Keratinocyte (primary cell): ENCODE data around the gene TRAF5. TPM values are rescaled to one million over a fixed set of nuclear protein-coding genes. Genes with fewer than 3 reads are reported as not detected.

Experiments
- DNase-seq: peaks from one replicate; pipeline ENCODE4 v3.0.0-alpha.2; 2011; ENCODE audit warnings: low read depth, missing footprints, low spot score
- FAIRE-seq: peaks from 2 replicates; lab custom pipeline; 2011; peaks lifted over from hg19 to GRCh38; lab: Jason Lieb, UNC
- H2AFZ ChIP-seq: 2 replicates; pipeline ENCODE4 v1.6.0; 2012; ENCODE audit warnings: low read length, control low read depth, inconsistent platforms; ENCODE audit not compliant: control insufficient read depth
- H3K27ac ChIP-seq: 2 replicates; pipeline ENCODE4 v1.5.1; 2011; ENCODE audit warnings: low read length; ENCODE audit not compliant: control insufficient read depth, insufficient read depth
- H3K27me3 ChIP-seq: 3 replicates; pipeline ENCODE4 v1.6.0; 2011; ENCODE audit warnings: low read length; ENCODE audit not compliant: control insufficient read depth, insufficient read depth; ENCODE audit errors: extremely low read depth
- H3K36me3 ChIP-seq, 2 experiments: 2 replicates in 1 of 2; 3 replicates in 1 of 2; pipeline ENCODE4 v1.5.1; 2011; ENCODE audit warnings: low read length in 2 of 2, mild to moderate bottlenecking in 1 of 2; ENCODE audit not compliant: control insufficient read depth in 2 of 2, insufficient read depth in 2 of 2; ENCODE audit errors: extremely low read depth in 1 of 2
- H3K4me1 ChIP-seq: 3 replicates; pipeline ENCODE4 v1.5.1; 2011; ENCODE audit warnings: low read length; ENCODE audit not compliant: control insufficient read depth, insufficient read depth; ENCODE audit errors: extremely low read depth
- H3K4me2 ChIP-seq: 3 replicates; pipeline ENCODE4 v1.6.0; 2011; ENCODE audit warnings: low read depth, low read length; ENCODE audit not compliant: control insufficient read depth, insufficient read depth; ENCODE audit errors: extremely low read depth
- H3K4me3 ChIP-seq, 3 experiments: fragments of 200-600 bp in 1 of 3; sonication (generic) in 1 of 3; 2 replicates in 2 of 3; 3 replicates in 1 of 3; pipeline ENCODE4 v1.5.1; 2011 to 2016; ENCODE audit warnings: low read length in 3 of 3, mild to moderate bottlenecking in 3 of 3, control low read depth in 2 of 3, inconsistent platforms in 1 of 3, low read depth in 1 of 3, mixed read lengths in 1 of 3, mixed run types in 1 of 3, moderate library complexity in 1 of 3; ENCODE audit not compliant: control insufficient read depth in 2 of 3, insufficient read depth in 2 of 3; ENCODE audit errors: extremely low read depth in 1 of 3
- H3K79me2 ChIP-seq: 2 replicates; pipeline ENCODE4 v1.6.0; 2012; ENCODE audit warnings: low read length; ENCODE audit not compliant: control insufficient read depth, insufficient read depth
- H3K9ac ChIP-seq: 3 replicates; pipeline ENCODE4 v1.6.0; 2011; ENCODE audit warnings: low read length; ENCODE audit not compliant: control insufficient read depth, insufficient read depth; ENCODE audit errors: extremely low read depth
- H3K9me1 ChIP-seq: 3 replicates; pipeline ENCODE4 v1.6.0; 2011; ENCODE audit warnings: low read length; ENCODE audit not compliant: control insufficient read depth, insufficient read depth; ENCODE audit errors: extremely low read depth
- H3K9me3 ChIP-seq: 2 replicates; pipeline ENCODE4 v1.5.1; 2012; ENCODE audit warnings: low read depth, low read length; ENCODE audit not compliant: control insufficient read depth
- H4K20me1 ChIP-seq: 3 replicates; pipeline ENCODE4 v1.6.0; 2011; ENCODE audit warnings: low read length; ENCODE audit not compliant: control insufficient read depth, insufficient read depth; ENCODE audit errors: extremely low read depth
- CTCF ChIP-seq, 3 experiments: IDR thresholded peaks in 1 of 3; conservative IDR thresholded peaks in 1 of 3; optimal IDR thresholded peaks in 1 of 3; 2 replicates in 2 of 3; 3 replicates in 1 of 3; pipeline versions ENCODE3 to v1.5.1; 2011; ENCODE audit warnings: low read length in 3 of 3, mild to moderate bottlenecking in 3 of 3, moderate library complexity in 2 of 3, control low read depth in 1 of 3, inconsistent platforms in 1 of 3; ENCODE audit not compliant: insufficient read depth in 2 of 3; ENCODE audit errors: extremely low read depth in 1 of 3
- EZH2 ChIP-seq: IDR thresholded peaks from one replicate; pipeline ENCODE4 v1.6.1; 2012; ENCODE audit warnings: inconsistent platforms, mild to moderate bottlenecking, low read length, moderate library complexity
- dilution Hi-C: fragments of 300-500 bp; cut with MboI; formaldehyde crosslinking; loops from one replicate; pipeline ENCODE4 v1.7.0; 2020; ENCODE audit warnings: low sequenced_read_pairs; ENCODE audit not compliant: extremely low pct_ligation_motif_present
- polyA plus RNA-seq, 5 experiments: library from polyadenylated mRNA; depleted of rRNA in 3 of 5; stranded (reverse) in 3 of 5; stranded (forward) in 1 of 5; unstranded in 1 of 5; fragments of >200 nt; gene quantifications; 1 replicate in 1 of 5; 2 replicates in 3 of 5; 3 replicates in 1 of 5; pipeline versions ENCODE4 v1.2.1 to v1.2.3, GENCODE V29; 2011 to 2012; ENCODE audit warnings: missing spikeins in 2 of 5, low read depth in 1 of 5, low replicate concordance in 1 of 5

Gene TRAF5
- polyA plus RNA-seq, 1 donor (not counting 4 experiments of a cell fraction or from before 2014, with no cell fraction given) = 2.1 TPM

GRCh38 chr1:211287218-211287617 lies 39.4 kb upstream of the TRAF5 start:
- Histone ChIP-seq H3K4me3 (no peak overlapping the region), H3K36me3 (peaks cover 11 to 23% of the 10 kb centered on the region in 2 experiments), H3K4me2 (no peak overlapping the region), H3K27me3 (no peaks in the 10 kb centered on the region), H3K9ac (no peak overlapping the region), H2AFZ (no peak overlapping the region), H3K4me1 (no peaks in the 10 kb centered on the region), H3K79me2 (no peaks in the 10 kb centered on the region), H3K27ac (no peak overlapping the region), H4K20me1 (no peaks in the 10 kb centered on the region), H3K9me1 (no peaks in the 10 kb centered on the region), H3K9me3 (no peaks in the 10 kb centered on the region)
- dilution Hi-C loops = no loop called here
- FAIRE-seq (no peak), DNase-seq (no peak)
- no peak for TF ChIP-seq CTCF (optimal IDR thresholded peaks at IDR 0.05 in 1 of 3, IDR thresholded peaks at IDR 0.05 in 1 of 3, conservative IDR thresholded peaks at IDR 0.05 in 1 of 3; ENCODE audit: extremely low read depth in 1 of 3, insufficient read depth in 2 of 3, low read length in 3 of 3)
- no peak for TF ChIP-seq EZH2

- DNase-seq (no peak), FAIRE-seq (no peak)
- Histone ChIP-seq H3K36me3 (peaks cover 11 to 16% of the 10 kb centered on the region in 2 experiments), H3K4me3 (no peak overlapping the region), H4K20me1 (no peaks in the 10 kb centered on the region), H3K9me3 (no peaks in the 10 kb centered on the region), H3K79me2 (no peaks in the 10 kb centered on the region), H3K27ac (no peak overlapping the region), H3K9me1 (no peaks in the 10 kb centered on the region), H3K27me3 (no peaks in the 10 kb centered on the region), H2AFZ (no peak overlapping the region), H3K4me1 (no peaks in the 10 kb centered on the region), H3K9ac (no peak overlapping the region), H3K4me2 (no peak overlapping the region)
- TF ChIP-seq CTCF (optimal IDR thresholded peaks at IDR 0.05 in 1 of 3, IDR thresholded peaks at IDR 0.05 in 1 of 3, conservative IDR thresholded peaks at IDR 0.05 in 1 of 3; ENCODE audit: extremely low read depth in 1 of 3, insufficient read depth in 2 of 3, low read length in 3 of 3) (no peak), EZH2 (no peak)
- dilution Hi-C loops = no loop called here
Measured at GRCh38 chr1:211292411-211292810, 34.2 kb upstream of the TRAF5 start.
